COLO668 (cell line): Measurements from ENCODE around the gene MSI2.

Experiments used
- DNase-seq: peaks from one replicate; lab custom pipeline; 2025; ENCODE audit not compliant: unreplicated experiment; lab: John Stamatoyannopoulos, UW

MSI2 gene

DNA sequence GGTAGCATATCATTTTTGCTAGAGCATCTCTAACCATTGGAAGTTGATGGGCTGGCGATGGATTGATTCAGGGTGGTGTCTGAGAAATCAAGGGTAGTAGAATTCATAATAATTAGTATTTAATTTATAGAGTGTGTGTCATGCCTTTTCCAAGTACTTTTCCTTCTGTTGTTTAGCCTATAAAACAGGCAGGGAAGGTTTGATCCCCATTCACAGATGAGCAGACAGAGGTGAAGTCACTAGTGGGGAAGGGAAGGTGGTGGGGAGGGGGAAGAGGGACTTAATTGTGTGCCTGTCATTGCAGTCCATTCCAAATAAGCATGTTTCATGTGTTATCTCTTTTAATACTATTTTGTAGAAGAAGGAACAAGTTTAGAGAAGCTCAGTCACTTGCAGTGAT, 131.3 kb downstream of the MSI2 start:
- DNase-seq: no peak

DNA sequence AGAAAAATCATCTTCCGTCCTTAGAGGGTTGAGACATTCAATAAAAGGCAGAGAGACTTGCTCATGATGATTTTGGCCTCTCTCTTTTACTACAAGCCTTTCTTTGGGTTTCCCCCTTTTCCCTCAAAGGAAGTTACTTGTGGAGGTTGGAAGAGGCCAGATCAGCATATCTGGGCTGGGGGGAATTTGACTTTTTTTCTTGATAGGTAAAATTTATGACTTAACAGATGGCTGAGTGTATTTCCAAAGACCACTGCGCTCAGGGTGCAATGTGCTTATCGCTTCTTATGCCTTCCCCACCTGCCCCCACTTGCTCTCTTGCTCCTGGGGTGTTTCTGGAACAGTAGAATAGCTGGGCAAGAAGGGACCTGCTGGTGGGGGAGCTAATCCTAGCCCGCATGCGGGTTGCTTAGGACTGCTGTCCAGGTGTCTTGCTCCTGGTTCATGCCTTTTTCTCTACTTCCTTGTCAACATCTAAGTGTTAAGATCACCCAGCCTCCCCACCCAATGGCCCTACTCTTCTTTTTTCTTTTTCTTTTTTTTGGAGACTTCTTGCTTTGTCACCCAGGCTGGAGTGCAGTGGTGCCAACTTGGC, 131.9 kb downstream of the MSI2 start:
- no peak for DNase-seq

DNA sequence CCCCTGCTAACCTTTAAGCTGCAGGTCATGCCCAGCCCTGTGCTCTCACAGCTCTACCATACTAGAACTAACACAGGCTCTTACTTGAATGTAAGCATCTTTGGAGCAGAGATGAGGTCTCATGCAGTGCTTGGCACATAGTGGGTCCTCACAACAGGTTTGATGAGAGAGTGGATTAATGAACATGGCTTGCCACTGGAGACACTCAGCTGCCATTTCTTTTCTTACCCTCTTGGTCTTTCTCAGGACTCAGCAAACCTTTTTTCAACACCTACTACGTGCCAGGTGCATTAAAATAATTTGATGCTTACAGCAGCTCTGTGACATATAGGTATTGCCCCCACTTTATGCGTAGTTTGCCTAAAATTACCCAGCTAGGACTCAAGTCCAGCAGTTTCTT, 133.2 kb downstream of the MSI2 start:
- no peak for DNase-seq

DNA sequence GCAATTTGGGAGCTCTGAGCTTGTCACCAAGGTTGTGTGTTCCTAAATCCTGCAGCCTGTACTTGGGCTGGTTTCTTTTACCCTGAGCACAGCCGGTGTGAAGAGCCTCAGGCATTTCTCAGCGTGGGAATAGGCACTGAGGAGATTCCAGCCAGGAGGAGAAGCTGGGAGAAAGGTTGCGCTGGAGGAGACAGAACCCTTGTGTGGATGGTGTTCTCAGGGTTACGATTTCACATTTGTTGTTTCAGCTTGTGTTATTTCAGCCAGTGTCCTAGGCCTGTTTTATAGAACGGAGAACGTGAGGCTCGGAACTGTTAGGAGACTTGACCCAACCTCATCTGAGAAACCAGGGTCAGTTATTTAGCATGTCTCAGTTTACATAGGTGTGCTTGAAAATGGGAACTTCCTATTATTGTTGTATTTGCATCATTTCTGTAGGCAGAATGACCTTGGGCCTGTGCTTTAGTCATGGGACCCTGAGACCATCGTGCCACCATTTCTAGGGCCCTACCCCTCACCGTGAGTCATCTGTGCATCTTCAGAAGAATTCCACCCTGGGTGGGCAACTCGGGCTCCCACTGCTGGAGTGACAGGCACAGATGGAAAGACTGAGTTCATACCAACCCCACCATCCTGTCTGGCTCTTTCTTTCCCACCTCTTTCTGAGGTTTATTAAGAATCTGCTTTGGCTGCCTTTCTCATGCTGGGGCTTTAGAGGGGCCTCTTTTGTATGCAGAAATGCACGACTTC, 134.9 kb downstream of the MSI2 start:
- DNase-seq: no peak

DNA sequence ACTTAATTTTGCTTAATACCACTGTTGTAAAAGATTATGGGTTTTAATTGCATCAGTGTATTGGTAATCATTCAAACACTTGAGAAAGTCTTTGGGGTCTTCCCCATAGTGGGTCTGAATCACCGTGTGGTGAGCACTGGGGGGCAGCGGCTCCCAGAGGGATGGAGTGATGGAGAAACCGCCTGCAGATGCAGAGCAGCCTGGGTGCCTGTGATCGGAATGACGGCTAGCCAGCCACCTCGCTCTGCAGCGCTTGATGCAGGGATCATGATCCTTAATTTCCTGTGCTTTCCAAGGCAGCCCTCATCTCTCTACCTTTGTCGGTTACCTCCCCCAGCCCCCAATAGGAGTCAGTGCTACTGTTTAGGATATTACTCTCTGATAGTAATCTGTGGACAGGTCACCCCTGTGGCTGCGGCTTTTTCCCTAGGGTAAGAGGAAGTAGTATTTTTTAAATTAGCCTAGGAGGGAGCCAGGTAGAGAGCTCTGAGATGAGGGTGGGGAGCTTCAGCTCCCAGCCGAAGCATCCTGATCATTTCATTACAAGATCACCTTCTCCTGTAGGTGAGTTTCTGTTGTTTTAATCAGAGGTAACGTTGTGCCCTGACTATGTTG, 135.6 kb downstream of the MSI2 start:
- no peak for DNase-seq

DNA sequence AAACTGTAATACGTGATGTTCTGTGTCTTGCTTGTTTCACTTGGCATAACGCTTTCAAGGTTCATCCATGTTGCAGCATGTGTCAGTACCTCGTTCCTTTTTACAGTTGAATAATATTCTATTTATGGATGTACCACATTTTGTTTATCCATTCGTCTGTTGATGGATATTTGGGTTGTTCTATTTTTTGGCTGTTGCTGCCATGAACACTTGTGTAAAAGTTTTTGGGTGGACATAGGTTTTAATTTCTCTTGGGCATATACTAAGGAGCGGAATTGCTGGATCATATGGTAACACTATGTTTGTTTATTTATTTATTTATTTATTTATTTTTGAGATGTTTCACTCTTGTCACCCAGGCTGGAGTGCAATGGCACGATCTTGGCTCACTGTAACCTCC, 137.0 kb downstream of the MSI2 start:
- DNase-seq: no peak

DNA sequence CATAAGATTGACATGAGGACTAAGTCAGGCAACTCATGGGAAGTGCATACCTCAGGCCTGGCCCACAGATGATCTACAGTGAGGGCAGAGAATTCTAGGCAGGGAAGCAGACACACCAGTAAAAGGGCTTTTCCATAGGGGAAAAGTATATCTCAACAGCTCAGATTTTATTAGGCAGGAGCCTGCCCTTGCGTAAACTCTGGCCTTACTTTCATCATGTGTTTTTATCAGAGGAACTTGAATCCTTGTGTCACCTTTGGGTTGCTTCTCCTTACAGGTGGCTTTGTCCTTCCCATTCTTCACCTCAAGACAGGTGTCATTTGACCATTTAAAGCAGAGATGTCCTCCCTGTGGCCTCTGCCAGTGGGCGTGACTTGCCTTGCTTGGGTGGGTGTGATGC, 138.1 kb downstream of the MSI2 start:
- no peak for DNase-seq

DNA sequence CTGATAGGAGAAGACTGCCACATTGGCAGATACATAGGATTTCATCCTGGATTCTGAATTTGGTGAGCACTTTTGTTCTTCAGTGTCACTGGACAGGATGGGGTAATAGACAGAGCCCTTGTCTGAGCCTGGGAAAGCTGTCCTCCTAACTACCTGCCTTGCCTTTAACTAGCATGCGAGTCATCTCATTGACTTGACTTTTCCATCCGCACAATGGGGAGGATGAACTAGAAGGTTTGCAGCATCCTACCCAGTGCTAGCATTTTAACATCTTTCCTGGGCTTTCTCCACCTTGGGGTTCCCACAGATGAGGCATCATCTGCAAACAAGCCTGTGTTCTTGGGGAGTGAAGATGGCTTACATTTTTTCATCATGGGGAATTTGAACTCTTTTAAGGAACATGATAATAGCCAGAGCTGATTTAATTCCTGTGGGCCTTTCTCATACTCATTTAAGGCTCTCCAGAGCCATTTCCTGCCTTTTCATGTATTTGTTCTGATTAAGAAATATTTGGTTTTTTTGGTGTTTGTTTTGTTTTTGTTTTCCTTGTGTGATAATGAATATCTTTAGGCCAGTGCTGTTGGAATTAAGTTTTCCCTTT, 139.5 kb downstream of the MSI2 start:
- no peak for DNase-seq

DNA sequence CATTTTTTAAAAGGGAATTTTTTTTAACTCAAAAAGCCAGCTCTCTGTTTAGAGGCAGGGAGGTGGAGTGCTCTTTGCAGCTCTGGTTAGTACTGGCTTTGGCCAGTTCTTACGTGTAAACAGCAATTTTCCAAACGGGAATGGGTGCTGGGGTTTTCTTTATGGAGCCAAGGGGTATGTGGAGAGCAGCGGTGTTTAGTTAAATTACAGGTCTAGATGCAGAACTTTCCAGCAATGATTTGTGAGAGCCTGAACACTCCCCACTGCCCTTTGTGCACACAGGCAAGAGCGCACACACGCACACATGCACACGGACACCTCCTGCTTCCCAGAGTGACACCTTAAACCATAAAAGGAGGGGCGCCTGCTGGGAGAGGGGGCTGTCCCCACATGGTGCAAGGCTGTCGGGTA, 140.2 kb downstream of the MSI2 start:
- peak; percentile 10 for DNase-seq

DNA sequence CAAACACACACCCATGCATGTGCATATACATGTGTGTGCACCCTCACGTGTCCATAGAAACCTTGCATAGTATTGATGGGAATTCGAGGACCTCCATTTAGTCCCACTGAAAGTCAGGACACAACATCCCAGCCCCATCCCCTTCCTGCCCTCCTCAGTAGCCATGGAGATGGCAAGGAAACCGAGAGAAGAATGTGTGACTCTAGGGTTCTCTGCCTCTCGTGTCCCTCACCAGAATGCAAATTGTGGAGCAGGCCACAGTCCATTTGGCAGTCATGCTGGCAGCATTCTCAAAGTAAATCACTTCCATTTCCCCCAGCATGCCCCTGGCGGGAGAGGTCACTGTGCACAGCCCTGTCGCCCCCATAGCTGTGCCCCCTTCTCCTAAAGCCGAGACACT, 141.1 kb downstream of the MSI2 start:
- DNase-seq: no peak

DNA sequence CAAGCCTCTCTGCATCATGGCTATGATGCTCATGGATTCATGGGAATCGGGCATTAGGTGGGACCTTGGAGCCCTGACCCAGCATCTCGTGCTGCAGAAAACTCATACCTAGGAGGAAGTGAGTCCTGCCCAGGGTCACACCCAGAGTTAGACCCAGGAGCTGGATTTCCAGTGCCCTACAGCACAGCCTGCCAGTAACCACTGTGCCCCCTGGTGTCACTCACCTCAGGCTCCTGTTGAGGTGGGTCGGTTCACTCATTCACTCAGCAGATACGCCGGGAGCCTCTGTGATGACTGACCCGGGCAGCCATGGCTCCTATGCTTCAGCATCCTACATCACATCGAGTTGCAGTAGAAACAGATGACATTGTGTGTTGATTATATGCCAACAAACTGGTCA, 143.4 kb downstream of the MSI2 start:
- DNase-seq: no peak

DNA sequence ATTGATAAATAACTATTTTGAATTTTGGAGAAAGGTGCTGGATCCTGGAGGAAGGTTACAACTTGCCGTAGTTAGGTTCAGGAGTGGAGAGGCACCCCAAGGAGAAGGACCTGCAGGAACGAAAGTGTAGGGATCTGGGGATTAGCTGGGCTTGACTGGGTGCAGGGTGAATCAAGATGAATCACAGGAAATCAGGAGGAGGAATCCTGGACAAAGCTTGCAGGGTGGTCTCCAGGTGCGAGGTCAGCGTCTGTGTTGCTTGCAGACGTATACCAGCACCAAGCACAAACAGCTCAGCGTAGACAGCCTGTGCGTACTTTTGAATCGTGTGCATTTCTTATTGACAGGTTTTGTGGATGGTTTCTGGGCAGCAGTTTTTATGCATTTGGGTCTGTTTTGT, 144.3 kb downstream of the MSI2 start:
- no peak for DNase-seq

DNA sequence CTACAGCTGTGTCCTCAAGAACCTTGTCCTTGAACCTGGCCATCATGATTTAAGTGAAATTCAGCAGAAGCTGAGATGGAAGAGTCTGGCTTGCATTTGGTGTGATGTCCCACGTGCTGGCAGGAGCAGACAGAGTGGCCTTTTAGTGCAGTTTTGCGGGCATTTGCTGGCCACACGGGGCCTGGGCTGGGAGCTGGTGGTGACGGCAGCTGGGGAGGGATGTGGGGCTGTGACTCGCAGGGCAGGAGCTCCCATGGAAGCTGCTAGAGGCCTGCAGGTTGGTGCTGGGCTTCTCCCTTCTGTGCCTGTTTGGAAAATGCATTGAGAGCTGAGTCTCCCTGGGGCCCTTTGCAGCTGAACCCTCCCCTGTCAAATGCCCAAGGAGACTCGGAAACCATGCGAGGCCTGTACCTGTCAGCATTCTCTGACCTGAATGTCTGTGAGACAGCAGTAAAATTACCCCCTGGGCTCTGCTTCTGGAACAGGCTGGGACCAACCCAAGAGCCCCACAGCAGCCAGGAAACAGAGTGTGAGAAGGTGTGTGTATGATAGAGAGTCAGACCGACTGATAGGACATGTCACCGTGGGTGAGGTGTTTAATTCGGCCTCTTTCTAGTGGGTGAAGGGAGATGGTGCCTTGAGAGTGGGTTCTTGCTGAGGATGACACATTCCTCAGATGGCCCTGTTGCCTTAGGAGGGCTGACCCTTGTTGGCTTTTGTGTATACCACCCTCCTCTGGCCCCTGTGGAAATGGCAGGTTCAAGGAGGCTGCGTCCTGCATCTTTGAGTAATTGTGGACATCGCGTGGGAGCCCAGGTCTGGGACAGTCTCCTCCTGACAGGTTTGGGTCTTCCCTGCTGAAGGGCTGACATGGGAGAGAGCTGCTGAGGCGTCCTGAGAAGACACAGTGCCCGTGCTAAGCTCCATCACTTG, 145.5 kb downstream of the MSI2 start:
- DNase-seq: no peak

DNA sequence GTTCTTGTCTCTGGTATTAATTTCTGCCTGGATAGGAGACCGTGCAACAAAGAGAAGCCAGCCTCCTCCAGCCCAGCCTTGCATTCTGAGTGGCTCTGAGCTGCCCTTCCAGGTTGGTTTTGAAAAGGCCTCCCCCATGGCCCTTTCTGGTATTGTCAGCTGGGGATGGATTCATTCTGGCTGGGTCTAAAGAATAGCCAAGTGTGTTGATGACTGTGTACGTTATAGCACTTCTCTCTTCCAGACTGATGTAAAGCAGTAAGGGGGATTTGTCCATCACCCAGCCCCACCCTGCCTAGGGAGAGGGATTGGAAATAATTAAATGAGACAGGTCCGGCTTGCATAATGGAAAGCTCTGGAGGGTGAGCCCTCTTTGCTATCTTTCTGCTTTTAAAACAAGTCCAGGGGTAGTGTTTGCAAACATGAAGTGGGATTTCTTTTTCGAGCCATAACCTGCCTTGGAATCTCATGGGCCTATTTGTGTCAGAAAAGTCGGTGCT, 146.4 kb downstream of the MSI2 start:
- DNase-seq: no peak

DNA sequence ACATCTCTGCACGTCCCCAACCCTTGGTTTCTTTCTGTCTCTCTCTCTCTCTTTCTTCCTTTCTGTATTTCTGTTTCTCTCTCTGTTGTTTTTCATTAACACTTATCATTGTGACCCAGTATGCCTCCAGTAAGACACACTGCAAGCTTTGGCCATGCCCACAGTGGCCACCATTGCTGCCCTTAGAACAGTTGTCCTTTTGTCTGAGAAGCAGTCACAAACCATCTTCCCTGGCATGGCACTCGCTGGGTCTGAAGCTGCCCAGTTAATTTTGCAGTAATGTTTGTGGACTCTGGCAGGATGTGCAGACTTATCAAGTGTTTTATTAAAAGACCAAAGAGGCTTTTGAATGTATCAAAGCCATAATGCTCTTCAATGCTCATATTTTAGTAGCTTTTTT, 146.9 kb downstream of the MSI2 start:
- no peak for DNase-seq

DNA sequence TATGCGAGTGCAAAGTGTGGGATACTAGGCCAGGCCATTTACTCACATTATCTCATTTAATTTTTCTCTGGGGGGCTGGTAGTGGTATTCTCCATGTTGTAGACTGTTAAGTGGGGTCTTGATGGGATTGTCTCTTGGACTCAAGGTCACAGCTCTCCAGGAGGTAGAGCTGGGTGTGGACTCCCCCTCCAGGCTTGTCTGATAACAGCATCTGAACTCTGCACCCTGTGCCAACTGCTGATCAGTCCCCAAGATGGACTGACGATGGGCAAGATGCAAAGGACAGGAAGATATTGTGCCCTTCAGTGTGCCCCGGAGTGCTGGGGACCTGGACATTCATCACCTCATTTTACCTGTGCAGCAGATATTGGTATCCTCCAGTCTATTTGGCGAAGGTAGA, 147.8 kb downstream of the MSI2 start:
- DNase-seq: no peak

DNA sequence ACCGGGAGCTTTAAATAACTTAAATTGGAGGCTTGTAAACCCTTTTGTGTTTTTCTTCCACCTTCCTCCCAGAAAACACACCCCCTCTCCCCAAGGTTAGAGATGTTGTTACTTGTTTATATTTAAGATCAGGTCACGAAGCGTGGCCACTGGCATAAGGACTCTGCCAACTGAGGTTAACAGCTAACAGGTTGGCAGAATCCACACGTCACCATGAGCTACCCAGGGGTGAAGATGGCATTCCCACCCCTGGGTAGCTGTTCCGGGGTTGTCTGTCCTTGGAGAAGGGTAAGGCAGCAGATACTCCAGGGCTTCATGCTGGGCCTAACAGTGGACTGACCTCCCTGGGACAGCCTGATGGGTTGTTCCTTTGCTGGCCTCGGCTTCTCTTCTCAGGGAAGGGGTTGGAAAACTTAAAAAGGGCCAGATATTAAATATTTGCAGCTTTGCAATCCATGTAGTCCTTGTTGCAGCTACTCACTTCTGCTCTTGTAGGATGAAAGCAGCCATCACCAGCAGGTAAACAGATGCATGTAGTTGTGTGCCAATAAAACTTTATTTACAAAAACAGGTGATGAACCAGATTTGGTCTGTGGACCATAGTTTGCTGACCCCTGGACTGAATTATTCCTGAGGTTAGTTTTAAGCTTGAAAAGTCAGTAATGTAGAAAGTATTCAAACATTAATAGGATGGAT, 148.6 kb downstream of the MSI2 start:
- no peak for DNase-seq

DNA sequence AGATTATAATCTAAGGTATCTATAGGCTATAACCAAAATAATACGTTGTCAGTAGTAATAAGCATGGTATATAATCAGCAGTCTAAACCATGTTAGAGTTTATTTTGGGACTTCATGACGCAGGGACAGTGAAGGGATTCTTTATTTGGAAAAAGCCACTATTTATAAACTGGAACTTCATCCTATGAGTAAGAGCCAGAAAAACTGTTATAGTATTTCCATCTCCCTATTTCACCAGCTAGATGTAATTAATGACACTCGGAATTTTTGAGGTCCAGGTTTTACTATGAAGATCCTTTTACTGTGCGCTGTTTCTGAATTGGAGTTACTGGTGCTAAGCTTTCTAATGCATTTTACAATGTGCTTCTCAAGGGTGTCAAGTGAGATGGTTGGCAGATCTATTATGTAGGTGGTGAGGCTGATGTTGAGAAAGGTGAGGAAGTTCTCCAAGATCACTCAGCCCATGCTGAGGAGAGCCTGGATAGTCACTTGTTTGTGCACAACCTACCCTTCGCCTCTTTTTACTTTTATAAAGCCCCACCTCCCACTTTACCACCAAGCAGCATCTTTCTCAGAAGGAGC, 149.3 kb downstream of the MSI2 start:
- no peak for DNase-seq

DNA sequence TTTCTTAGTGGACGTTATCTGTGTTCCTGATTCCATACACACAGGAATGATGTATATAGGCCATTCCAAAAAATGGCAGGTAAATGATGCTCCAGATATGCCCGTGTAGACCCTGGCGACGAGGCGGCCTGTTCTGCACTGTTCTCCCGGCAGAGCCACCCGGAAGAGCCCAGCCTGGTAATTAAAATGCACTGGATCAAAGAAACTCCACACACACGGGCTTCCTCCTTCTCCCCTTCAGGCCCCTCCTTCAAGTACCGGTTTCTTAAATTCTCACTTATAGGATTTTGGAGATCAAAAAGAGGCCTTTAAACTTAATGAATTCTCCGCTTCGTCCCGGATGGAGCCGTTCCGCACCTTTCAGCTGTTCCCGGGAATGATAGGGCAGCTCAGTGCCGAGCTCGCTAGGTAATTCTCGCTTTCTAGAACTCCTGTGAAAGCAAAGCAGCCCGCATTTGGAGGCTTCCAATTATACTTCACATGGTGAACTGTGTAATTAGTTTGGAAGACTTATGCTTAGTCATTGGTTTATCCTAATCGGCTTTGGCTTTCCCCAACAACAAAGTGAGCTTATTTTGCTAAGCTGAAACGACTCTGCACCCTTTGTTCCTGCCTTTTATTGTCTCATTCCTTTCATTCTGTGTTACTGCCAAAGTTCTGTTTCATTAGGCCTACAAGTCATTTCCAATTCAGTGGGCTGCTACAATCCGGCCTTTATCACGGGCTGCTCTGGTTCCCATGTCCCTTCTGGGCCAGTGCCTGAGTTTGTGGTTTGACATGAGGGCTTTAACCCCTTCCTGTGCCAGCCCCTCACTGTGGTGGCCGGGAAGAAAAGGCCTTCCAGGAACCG, 150.0 kb downstream of the MSI2 start:
- no peak for DNase-seq
